H7 (cell line): Measurements from ENCODE around the gene FIBIN. TPM values are rescaled to one million over a fixed set of nuclear protein-coding genes. Genes with fewer than 3 reads are reported as not detected.

Experiments
- DNase-seq: peaks from one replicate; pipeline ENCODE4 v3.0.0; 2012
- H3K27me3 ChIP-seq: 2 replicates; pipeline ENCODE4 v1.6.0; 2011; ENCODE audit warnings: mild to moderate bottlenecking, low read length; ENCODE audit not compliant: control insufficient read depth, insufficient read depth
- H3K36me3 ChIP-seq: replicated peaks from 2 replicates; pipeline ENCODE4 v1.5.1; 2011; ENCODE audit warnings: low read length; ENCODE audit not compliant: control insufficient read depth, insufficient read depth
- H3K4me3 ChIP-seq: 2 replicates; pipeline ENCODE4 v1.5.1; 2011; ENCODE audit warnings: low read depth, mild to moderate bottlenecking, control low read depth, low read length, moderate library complexity; ENCODE audit not compliant: insufficient read depth
- total RNA-seq: library from RNA; depleted of rRNA; stranded (reverse); fragments of >200 nt; shearing (Covaris generic); gene quantifications from 2 replicates; pipeline ENCODE4 v1.2.3, GENCODE V29; 2014; rRNA removed

Gene FIBIN
- total RNA-seq, 1 experiment from 2014 or later: 0.07 TPM

DNA sequence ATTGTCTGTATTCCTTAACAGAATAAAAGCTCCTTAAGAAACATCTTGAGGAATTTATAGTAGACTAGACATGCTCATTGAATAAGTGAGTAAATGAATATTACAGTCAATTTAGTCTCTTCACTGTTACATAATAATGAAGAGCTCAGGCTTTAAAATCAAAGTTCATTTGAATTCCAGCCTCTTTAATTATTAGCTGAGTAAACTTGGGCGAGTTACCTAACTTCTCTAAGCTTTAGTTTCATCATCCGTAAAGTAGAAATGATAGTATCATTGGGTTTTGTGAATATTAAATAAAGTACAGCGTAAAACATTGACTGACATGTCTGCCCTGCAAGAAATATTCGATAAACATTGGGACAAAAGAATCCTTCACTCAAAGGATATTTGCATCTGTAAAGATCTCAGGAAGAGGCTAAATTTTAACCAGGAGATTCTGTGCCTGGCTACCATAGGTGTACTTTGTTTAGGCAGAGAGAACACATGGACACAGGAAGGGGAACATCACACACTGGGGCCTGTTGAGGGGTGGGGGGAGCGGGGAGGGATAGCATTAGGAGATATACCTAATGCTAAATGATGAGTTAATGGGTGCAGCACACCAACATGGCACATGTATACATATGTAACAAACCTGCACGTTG is 31.5 kb downstream of the FIBIN start:
- no peak for DNase-seq
- Histone ChIP-seq H3K36me3 (no peaks in the 10 kb centered on the region), H3K4me3 (no peak overlapping the region), H3K27me3 (no peaks in the 10 kb centered on the region)

DNA sequence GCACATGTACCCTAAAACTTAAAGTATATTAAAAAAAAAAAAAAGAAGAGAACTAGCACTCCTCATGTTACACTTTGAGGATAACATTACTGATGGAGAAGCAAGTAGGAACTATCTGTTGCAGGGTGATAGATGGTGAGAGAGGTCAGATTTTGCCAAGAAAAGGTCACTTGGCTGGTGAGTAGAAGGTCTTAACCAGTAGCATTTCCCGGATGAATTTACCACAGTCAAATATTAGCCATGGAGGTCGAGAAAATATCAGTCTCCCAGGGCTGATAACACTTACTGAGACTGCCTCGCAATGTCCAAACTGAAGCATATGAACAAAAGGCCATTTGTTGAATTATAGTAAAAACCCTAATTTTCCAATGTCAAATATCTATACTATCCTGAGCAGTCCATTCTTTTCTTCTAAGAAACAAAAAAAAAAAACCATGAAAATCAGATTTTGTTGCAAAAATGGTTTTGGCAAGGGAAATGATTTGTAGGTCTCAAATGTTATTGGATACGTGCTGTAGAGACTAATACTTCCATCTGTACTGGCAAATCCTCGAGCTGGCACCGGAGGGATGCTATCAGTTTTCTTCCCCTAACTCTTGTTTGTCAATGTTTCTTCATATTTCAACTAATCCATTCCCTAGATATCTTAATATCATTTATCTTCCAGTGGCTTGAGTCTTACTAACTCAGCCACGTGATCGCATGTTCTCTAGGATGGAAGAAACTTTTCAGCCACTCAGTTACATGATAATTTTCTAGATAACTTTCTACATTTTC is 32.2 kb downstream of the FIBIN start:
- H3K4me3 ChIP-seq: no peak overlapping the region
- H3K36me3 ChIP-seq: no peaks in the 10 kb centered on the region
- DNase-seq: no peak
- H3K27me3 ChIP-seq: no peaks in the 10 kb centered on the region

DNA sequence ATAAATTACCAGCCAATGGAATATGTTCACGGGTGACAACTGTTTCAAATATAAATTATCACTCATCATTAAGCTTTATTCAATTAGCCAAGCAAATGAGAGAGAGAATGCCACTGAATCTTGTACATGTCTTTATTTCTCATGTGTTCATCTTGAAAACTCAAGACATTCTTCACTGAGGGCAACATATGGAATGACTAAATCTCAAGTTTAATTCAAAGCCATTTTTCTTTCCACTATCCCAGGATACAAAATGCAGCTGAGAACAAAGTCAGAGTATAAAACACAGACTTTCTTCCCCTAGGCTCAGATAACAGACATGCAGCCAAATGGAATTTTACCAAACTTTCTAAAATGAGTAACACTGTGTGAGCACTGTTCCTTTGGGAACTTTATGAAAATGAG is 34.7 kb downstream of the FIBIN start:
- Histone ChIP-seq H3K36me3 (no peaks in the 10 kb centered on the region), H3K27me3 (no peaks in the 10 kb centered on the region), H3K4me3 (no peak overlapping the region)
- no peak for DNase-seq

DNA sequence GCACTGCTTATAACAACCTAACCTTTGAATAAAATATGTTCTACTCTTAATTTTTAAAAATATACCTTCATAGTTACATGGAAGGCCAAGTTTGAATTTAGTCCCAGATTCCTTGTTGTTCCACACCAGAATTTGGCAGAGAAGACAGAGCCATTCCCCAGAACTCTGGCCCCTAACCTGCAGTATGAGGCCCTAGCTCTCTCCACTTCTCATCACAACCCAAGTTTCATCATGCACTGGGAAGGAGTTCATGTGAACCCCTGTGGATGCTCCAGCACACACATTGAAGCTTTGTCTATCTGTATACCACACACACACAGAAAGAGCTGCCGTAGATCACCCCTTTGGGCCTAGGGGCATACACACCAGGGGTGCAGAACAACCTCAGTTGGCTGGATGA is 36.1 kb downstream of the FIBIN start:
- Histone ChIP-seq H3K4me3 (no peak overlapping the region), H3K27me3 (no peaks in the 10 kb centered on the region), H3K36me3 (no peaks in the 10 kb centered on the region)
- no peak for DNase-seq

DNA sequence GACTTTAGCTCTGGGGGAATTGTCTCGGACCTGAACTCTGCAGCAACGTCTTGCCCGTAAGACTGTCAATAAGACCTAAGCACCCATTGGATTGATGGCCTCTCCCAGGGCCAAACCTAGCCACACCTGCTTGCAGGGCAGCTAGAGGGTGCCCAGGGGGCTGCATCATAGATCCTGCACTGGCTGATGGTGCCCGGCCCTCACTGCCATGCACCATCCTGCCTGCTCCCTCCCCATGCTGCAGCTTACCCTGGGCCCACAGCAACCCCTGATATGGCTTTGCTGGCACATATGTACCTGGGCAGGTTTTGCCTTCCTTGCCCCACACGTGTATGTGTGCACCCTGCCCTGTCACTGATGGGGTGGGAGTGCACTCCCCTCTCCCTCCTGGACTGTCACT is 37.8 kb downstream of the FIBIN start:
- Histone ChIP-seq H3K36me3 (no peaks in the 10 kb centered on the region), H3K27me3 (no peaks in the 10 kb centered on the region), H3K4me3 (no peak overlapping the region)
- no peak for DNase-seq

DNA sequence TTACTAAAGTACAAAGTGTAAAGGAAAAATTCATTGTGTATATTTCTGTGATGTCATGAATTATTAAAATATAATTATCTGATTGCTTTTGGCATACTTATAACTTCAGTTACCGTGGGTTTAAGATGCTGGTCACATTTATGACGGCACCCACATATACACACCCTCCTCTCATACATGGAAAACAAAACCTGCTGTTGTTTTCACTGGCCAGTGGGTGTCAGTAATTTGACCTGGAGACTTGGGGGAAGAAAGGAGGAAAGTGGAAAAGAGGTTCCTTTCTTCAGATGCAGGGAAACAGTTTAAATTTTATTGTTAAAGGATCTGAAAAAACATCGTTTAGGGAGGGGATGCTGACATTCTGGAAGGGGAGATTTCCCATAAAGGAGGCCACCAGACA is 46.0 kb downstream of the FIBIN start:
- Histone ChIP-seq H3K36me3 (no peaks in the 10 kb centered on the region), H3K27me3 (no peaks in the 10 kb centered on the region), H3K4me3 (no peak overlapping the region)
- DNase-seq: peak; percentile 41

DNA sequence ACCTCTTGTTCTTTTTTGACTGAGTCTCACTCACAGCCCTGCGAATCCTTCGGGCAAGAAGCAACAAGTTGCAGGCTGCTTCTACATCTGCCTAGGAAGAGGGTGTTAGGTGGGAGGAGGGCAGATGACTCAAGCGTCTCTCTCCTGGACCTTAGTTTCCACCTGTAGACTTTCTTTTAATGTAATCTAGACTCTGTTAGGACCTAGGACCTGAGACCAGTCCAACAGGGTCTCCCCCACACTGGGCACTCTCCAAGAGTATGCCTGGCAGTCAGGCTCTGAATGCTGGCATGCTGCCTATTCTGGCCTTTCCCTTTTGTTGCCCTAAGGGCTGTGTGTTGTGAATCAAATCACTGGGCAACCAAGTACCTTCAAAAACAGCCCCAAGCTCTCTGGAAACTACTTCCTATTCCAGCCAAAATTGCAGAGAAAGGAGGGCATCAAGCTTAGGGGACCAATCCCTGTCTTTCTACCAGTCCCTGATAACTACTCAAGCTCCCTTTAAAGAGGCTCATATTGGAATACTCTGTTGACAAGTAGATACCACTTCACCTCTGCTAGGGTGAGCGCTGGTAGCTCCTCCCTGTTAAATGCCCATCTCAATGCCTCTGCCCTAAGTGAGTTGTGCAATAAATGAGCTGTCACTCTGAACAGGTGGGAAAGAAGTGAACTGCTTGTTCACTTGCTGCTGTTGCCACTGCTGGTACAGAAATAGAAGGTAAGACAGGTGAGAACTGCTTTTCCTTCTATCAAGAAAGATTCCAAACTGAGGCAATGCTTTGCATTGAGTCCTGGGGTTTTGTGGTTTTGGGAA is 46.6 kb downstream of the FIBIN start, which contains the start of gene BBOX1:
TSS of gene BBOX1 (plus strand) at position 514 of the 814 bp plus-strand sequence. CDS start 14,616 bp downstream, outside the sequence.
- no peak for DNase-seq
- no peaks in the 10 kb centered on the region for H3K27me3 ChIP-seq
- no peaks in the 10 kb centered on the region for H3K36me3 ChIP-seq
- H3K4me3 ChIP-seq: no peak within 1 kb of the TSS

DNA sequence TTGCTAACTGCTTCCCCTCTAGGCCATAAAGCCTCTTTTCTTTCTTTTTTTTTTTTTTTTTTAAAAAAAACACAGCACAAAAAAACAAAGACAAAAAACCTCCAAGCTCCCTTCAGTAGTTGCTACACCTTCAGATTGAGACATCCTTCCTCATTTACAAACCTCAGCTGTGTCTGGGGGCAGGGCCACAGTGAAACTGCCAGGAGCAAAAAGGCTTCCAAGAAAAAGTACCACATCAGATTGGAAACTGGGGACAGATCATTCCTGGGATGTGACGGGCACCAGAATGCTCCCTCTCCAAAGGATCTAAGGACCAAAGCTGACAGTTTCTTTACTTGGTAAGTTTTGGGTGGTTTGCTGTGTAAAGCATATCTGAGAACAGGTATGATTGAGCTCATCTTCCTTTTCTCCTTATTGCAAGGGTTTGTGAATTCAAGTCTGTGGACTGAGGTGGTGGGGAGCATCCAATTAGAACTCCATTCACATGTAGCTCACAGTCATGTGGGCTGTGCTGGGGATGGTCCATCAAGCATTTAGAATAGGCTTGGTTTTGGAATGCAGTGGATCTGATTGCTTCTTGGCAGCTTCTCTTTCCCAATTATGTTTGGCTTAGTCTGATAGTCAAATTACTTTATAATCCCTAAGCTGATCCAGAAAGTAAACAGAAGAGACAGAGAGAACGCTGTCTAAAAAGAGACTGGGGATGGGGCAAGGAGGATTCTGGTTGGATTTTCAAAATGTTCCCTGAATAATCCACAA is 47.4 kb downstream of the FIBIN start:
- no peak overlapping the region for H3K4me3 ChIP-seq
- H3K27me3 ChIP-seq: no peaks in the 10 kb centered on the region
- DNase-seq: peak; percentile 7
- no peaks in the 10 kb centered on the region for H3K36me3 ChIP-seq

Other genes starting within 250 kb of the FIBIN start
- gene BBOX1, start 46.7 kb downstream of the FIBIN start, total RNA-seq: not detected in 2 replicates